Keratinocyte (primary cell): ENCODE measurements around the gene IMPDH1. TPM values are rescaled to one million over a fixed set of nuclear protein-coding genes. Genes with fewer than 3 reads are reported as not detected.

ENCODE experiments used
- DNase-seq: peaks from one replicate; pipeline ENCODE4 v3.0.0-alpha.2; 2011; ENCODE audit warnings: low read depth, missing footprints, low spot score
- FAIRE-seq: peaks from 2 replicates; lab custom pipeline; 2011; peaks lifted over from hg19 to GRCh38; lab: Jason Lieb, UNC
- H2AFZ ChIP-seq: 2 replicates; pipeline ENCODE4 v1.6.0; 2012; ENCODE audit warnings: low read length, control low read depth, inconsistent platforms; ENCODE audit not compliant: control insufficient read depth
- H3K27ac ChIP-seq: 2 replicates; pipeline ENCODE4 v1.5.1; 2011; ENCODE audit warnings: low read length; ENCODE audit not compliant: control insufficient read depth, insufficient read depth
- H3K27me3 ChIP-seq: 3 replicates; pipeline ENCODE4 v1.6.0; 2011; ENCODE audit warnings: low read length; ENCODE audit not compliant: control insufficient read depth, insufficient read depth; ENCODE audit errors: extremely low read depth
- H3K36me3 ChIP-seq, 2 experiments: 2 replicates in 1 of 2; 3 replicates in 1 of 2; pipeline ENCODE4 v1.5.1; 2011; ENCODE audit warnings: low read length in 2 of 2, mild to moderate bottlenecking in 1 of 2; ENCODE audit not compliant: control insufficient read depth in 2 of 2, insufficient read depth in 2 of 2; ENCODE audit errors: extremely low read depth in 1 of 2
- H3K4me1 ChIP-seq: 3 replicates; pipeline ENCODE4 v1.5.1; 2011; ENCODE audit warnings: low read length; ENCODE audit not compliant: control insufficient read depth, insufficient read depth; ENCODE audit errors: extremely low read depth
- H3K4me2 ChIP-seq: 3 replicates; pipeline ENCODE4 v1.6.0; 2011; ENCODE audit warnings: low read depth, low read length; ENCODE audit not compliant: control insufficient read depth, insufficient read depth; ENCODE audit errors: extremely low read depth
- H3K4me3 ChIP-seq, 3 experiments: fragments of 200-600 bp in 1 of 3; sonication (generic) in 1 of 3; 2 replicates in 2 of 3; 3 replicates in 1 of 3; pipeline ENCODE4 v1.5.1; 2011 to 2016; ENCODE audit warnings: low read length in 3 of 3, mild to moderate bottlenecking in 3 of 3, control low read depth in 2 of 3, inconsistent platforms in 1 of 3, low read depth in 1 of 3, mixed read lengths in 1 of 3, mixed run types in 1 of 3, moderate library complexity in 1 of 3; ENCODE audit not compliant: control insufficient read depth in 2 of 3, insufficient read depth in 2 of 3; ENCODE audit errors: extremely low read depth in 1 of 3
- H3K79me2 ChIP-seq: 2 replicates; pipeline ENCODE4 v1.6.0; 2012; ENCODE audit warnings: low read length; ENCODE audit not compliant: control insufficient read depth, insufficient read depth
- H3K9ac ChIP-seq: 3 replicates; pipeline ENCODE4 v1.6.0; 2011; ENCODE audit warnings: low read length; ENCODE audit not compliant: control insufficient read depth, insufficient read depth; ENCODE audit errors: extremely low read depth
- H3K9me1 ChIP-seq: 3 replicates; pipeline ENCODE4 v1.6.0; 2011; ENCODE audit warnings: low read length; ENCODE audit not compliant: control insufficient read depth, insufficient read depth; ENCODE audit errors: extremely low read depth
- H3K9me3 ChIP-seq: 2 replicates; pipeline ENCODE4 v1.5.1; 2012; ENCODE audit warnings: low read depth, low read length; ENCODE audit not compliant: control insufficient read depth
- H4K20me1 ChIP-seq: 3 replicates; pipeline ENCODE4 v1.6.0; 2011; ENCODE audit warnings: low read length; ENCODE audit not compliant: control insufficient read depth, insufficient read depth; ENCODE audit errors: extremely low read depth
- EZH2 ChIP-seq: IDR thresholded peaks from one replicate; pipeline ENCODE4 v1.6.1; 2012; ENCODE audit warnings: inconsistent platforms, mild to moderate bottlenecking, low read length, moderate library complexity
- dilution Hi-C: fragments of 300-500 bp; cut with MboI; formaldehyde crosslinking; loops from one replicate; pipeline ENCODE4 v1.7.0; 2020; ENCODE audit warnings: low sequenced_read_pairs; ENCODE audit not compliant: extremely low pct_ligation_motif_present
- polyA plus RNA-seq, 5 experiments: library from polyadenylated mRNA; depleted of rRNA in 3 of 5; stranded (reverse) in 3 of 5; stranded (forward) in 1 of 5; unstranded in 1 of 5; fragments of >200 nt; gene quantifications; 1 replicate in 1 of 5; 2 replicates in 3 of 5; 3 replicates in 1 of 5; pipeline versions ENCODE4 v1.2.1 to v1.2.3, GENCODE V29; 2011 to 2012; ENCODE audit warnings: missing spikeins in 2 of 5, low read depth in 1 of 5, low replicate concordance in 1 of 5
- TF ChIP-seq, protein P1 (sequence below), 3 experiments: IDR thresholded peaks in 1 of 3; conservative IDR thresholded peaks in 1 of 3; optimal IDR thresholded peaks in 1 of 3; 2 replicates in 2 of 3; 3 replicates in 1 of 3; pipeline versions ENCODE3 to v1.5.1; 2011; ENCODE audit warnings: low read length in 3 of 3, mild to moderate bottlenecking in 3 of 3, moderate library complexity in 2 of 3, control low read depth in 1 of 3, inconsistent platforms in 1 of 3; ENCODE audit not compliant: insufficient read depth in 2 of 3; ENCODE audit errors: extremely low read depth in 1 of 3

The IMPDH1 gene
- polyA plus RNA-seq, 1 donor (not counting 4 experiments of a cell fraction or from before 2014, with no cell fraction given): 56.2 TPM

DNA sequence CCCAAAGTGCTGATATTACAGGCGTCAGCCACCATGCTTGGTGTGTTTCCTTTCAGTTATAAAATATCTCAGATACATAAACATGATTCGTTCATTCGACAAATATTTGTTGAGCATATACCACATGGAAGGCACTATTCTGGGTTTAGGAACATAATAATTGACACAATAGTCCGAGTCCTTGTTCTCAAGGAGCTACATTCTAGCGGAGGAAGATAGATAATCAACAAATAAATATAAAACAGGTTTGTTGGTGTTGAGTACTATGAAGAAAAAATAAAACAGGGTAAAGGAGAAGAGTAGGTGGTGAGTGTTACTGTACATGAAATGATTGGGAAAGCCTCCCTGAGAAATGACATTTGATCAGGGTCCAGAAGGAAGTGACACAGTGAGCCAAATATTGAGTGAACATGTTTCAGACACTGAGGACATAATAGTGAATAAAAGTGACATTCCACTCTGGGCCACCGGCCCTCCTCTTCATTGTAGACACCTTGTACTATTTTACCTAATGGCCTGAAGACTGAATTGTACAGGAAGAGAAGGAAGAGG lies 39.0 kb upstream of the IMPDH1 start:
- dilution Hi-C loops: no loop called here
- H3K4me1 ChIP-seq: peaks cover 4% of the 10 kb centered on the region
- H3K4me3 ChIP-seq: no peak overlapping the region
- TF ChIP-seq EZH2: no peak
- TF ChIP-seq, protein P1, sequence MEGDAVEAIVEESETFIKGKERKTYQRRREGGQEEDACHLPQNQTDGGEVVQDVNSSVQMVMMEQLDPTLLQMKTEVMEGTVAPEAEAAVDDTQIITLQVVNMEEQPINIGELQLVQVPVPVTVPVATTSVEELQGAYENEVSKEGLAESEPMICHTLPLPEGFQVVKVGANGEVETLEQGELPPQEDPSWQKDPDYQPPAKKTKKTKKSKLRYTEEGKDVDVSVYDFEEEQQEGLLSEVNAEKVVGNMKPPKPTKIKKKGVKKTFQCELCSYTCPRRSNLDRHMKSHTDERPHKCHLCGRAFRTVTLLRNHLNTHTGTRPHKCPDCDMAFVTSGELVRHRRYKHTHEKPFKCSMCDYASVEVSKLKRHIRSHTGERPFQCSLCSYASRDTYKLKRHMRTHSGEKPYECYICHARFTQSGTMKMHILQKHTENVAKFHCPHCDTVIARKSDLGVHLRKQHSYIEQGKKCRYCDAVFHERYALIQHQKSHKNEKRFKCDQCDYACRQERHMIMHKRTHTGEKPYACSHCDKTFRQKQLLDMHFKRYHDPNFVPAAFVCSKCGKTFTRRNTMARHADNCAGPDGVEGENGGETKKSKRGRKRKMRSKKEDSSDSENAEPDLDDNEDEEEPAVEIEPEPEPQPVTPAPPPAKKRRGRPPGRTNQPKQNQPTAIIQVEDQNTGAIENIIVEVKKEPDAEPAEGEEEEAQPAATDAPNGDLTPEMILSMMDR (optimal IDR thresholded peaks at IDR 0.05 in 1 of 3, IDR thresholded peaks at IDR 0.05 in 1 of 3, conservative IDR thresholded peaks at IDR 0.05 in 1 of 3; ENCODE audit: extremely low read depth in 1 of 3, insufficient read depth in 2 of 3, low read length in 3 of 3): no peak
- H3K9ac ChIP-seq: no peak overlapping the region
- H3K4me2 ChIP-seq: no peak overlapping the region
- H3K27ac ChIP-seq: no peak overlapping the region
- no peaks in the 10 kb centered on the region for H3K36me3 ChIP-seq
- H2AFZ ChIP-seq: no peak overlapping the region
- peaks cover 3% of the 10 kb centered on the region for H3K27me3 ChIP-seq
- FAIRE-seq (no peak), DNase-seq (no peak)
- no peaks in the 10 kb centered on the region for H4K20me1 ChIP-seq
- H3K9me1 ChIP-seq: no peaks in the 10 kb centered on the region
- H3K9me3 ChIP-seq: no peaks in the 10 kb centered on the region
- no peaks in the 10 kb centered on the region for H3K79me2 ChIP-seq

GRCh38 chr7:128447941-128448564 lies 38.3 kb upstream of the IMPDH1 start:
- TF ChIP-seq, protein P1 (optimal IDR thresholded peaks at IDR 0.05 in 1 of 3, IDR thresholded peaks at IDR 0.05 in 1 of 3, conservative IDR thresholded peaks at IDR 0.05 in 1 of 3; ENCODE audit: extremely low read depth in 1 of 3, insufficient read depth in 2 of 3, low read length in 3 of 3): no peak
- TF ChIP-seq EZH2: no peak
- Histone ChIP-seq H2AFZ (no peak overlapping the region), H3K27ac (no peak overlapping the region), H3K9ac (no peak overlapping the region), H3K36me3 (no peaks in the 10 kb centered on the region), H3K4me3 (no peak overlapping the region), H3K79me2 (no peaks in the 10 kb centered on the region), H3K4me2 (no peak overlapping the region), H3K4me1 (peaks cover 6% of the 10 kb centered on the region), H3K9me3 (no peaks in the 10 kb centered on the region), H4K20me1 (no peaks in the 10 kb centered on the region), H3K27me3 (peaks cover 3% of the 10 kb centered on the region), H3K9me1 (no peaks in the 10 kb centered on the region)
- dilution Hi-C loops: no loop called here
- DNase-seq: no peak
- no peak for FAIRE-seq
